HepG2 (cell line): ENCODE data around the gene PTGIR. TPM values are rescaled to one million over a fixed set of nuclear protein-coding genes. Genes with fewer than 3 reads are reported as not detected.

Experiments used
- BORCS8-MEF2B ChIP-seq: sonication (generic); formaldehyde crosslinking; IDR thresholded peaks from 2 replicates; pipeline ENCODE4 v1.8.0; 2022; ENCODE audit warnings: mild to moderate bottlenecking, missing genetic modification reagents
- FOXM1 ChIP-seq: sonication (generic); formaldehyde crosslinking; IDR thresholded peaks from 2 replicates; pipeline ENCODE4 v1.5.0; 2020; ENCODE audit warnings: missing genetic modification reagents
- MTA3 ChIP-seq: sonication (generic); formaldehyde crosslinking; IDR thresholded peaks from 2 replicates; pipeline ENCODE4 v1.4.0; 2020; ENCODE audit warnings: missing genetic modification reagents
- WIZ ChIP-seq: sonication (generic); formaldehyde crosslinking; IDR thresholded peaks from 2 replicates; pipeline ENCODE4 v1.5.1; 2020; ENCODE audit warnings: mild to moderate bottlenecking, missing genetic modification reagents
- ZNF691 ChIP-seq: sonication (generic); formaldehyde crosslinking; IDR thresholded peaks from 2 replicates; pipeline ENCODE4 v1.4.0; 2020; ENCODE audit warnings: missing genetic modification reagents, low read depth, mild to moderate bottlenecking, borderline replicate concordance
- polyA plus RNA-seq, 8 experiments: library from polyadenylated mRNA; depleted of rRNA in 3 of 8; stranded (reverse) in 7 of 8; unstranded in 1 of 8; fragments of >200 nt; fragmentation: Illumina TruSeq in 4 of 8; extraction: Trizol in 4 of 8; gene quantifications; 2 replicates each; pipeline versions ENCODE4 v1.2.1 to v1.2.3, GENCODE V29; 2011 to 2016; ENCODE audit warnings: low read depth in 4 of 8, missing spikeins in 1 of 8, mixed read lengths in 1 of 8; ENCODE audit not compliant: insufficient read depth in 1 of 8
- total RNA-seq, 5 experiments: library from RNA; depleted of rRNA; stranded (reverse); fragments of >200 nt; fragmentation: Illumina TruSeq; extraction: Trizol; gene quantifications; 2 replicates each; pipeline ENCODE4 v1.2.3, GENCODE V29; 2016; ENCODE audit warnings: low read depth in 1 of 5
- TF ChIP-seq, protein P1 (sequence below): sonication (generic); formaldehyde crosslinking; IDR thresholded peaks from one replicate; pipeline ENCODE4 v1.5.1; 2020; ENCODE audit warnings: mild to moderate bottlenecking, missing genetic modification reagents; ENCODE audit errors: not compliant biosample characterization
- TF ChIP-seq, protein P2 (sequence below): IDR thresholded peaks from 2 replicates; pipeline ENCODE4 v1.4.0; 2020; ENCODE audit warnings: mild to moderate bottlenecking, missing genetic modification reagents
- TF ChIP-seq, protein P3 (sequence below): sonication (generic); formaldehyde crosslinking; IDR thresholded peaks from 2 replicates; pipeline ENCODE4 v1.4.0; 2020; ENCODE audit warnings: low read depth, mild to moderate bottlenecking, missing genetic modification reagents
- TF ChIP-seq, protein P4 (sequence below), 2 experiments: sonication (generic) in 1 of 2; formaldehyde crosslinking in 1 of 2; IDR thresholded peaks; 2 replicates each; pipeline versions ENCODE4 v1.4.0 to v1.6.1; 2016 to 2020; ENCODE audit warnings: borderline replicate concordance in 1 of 2, low read depth in 1 of 2, mild to moderate bottlenecking in 1 of 2, missing genetic modification reagents in 1 of 2

The PTGIR gene
- total and polyA plus RNA-seq, 2 of the 13 experiments (the other 11 are each of a cell fraction or from before 2014, with no cell fraction given): not detected

DNA sequence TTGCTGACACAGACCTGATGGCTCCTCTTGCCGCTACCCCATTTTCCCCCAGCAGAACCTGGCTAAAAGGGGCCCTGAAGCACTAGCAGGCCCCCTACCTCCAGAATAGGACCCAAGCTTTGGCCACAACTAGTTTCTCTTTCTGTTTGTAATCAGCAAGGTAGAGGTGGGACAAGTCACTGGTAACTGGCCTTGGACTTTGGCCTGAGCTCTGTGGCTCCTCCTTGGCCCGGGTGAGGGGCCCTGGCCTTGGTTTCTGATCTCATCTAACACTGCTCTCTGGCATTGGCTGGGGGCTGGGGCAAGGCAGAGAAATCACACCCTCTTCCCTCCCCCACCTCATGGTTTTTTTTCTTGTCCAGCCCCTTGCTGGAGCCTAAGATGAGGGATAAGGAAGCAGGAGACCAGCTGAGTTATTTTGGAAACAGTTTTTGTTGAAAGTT is 21.7 kb downstream of the PTGIR start (continued):
- TF ChIP-seq, protein P1, sequence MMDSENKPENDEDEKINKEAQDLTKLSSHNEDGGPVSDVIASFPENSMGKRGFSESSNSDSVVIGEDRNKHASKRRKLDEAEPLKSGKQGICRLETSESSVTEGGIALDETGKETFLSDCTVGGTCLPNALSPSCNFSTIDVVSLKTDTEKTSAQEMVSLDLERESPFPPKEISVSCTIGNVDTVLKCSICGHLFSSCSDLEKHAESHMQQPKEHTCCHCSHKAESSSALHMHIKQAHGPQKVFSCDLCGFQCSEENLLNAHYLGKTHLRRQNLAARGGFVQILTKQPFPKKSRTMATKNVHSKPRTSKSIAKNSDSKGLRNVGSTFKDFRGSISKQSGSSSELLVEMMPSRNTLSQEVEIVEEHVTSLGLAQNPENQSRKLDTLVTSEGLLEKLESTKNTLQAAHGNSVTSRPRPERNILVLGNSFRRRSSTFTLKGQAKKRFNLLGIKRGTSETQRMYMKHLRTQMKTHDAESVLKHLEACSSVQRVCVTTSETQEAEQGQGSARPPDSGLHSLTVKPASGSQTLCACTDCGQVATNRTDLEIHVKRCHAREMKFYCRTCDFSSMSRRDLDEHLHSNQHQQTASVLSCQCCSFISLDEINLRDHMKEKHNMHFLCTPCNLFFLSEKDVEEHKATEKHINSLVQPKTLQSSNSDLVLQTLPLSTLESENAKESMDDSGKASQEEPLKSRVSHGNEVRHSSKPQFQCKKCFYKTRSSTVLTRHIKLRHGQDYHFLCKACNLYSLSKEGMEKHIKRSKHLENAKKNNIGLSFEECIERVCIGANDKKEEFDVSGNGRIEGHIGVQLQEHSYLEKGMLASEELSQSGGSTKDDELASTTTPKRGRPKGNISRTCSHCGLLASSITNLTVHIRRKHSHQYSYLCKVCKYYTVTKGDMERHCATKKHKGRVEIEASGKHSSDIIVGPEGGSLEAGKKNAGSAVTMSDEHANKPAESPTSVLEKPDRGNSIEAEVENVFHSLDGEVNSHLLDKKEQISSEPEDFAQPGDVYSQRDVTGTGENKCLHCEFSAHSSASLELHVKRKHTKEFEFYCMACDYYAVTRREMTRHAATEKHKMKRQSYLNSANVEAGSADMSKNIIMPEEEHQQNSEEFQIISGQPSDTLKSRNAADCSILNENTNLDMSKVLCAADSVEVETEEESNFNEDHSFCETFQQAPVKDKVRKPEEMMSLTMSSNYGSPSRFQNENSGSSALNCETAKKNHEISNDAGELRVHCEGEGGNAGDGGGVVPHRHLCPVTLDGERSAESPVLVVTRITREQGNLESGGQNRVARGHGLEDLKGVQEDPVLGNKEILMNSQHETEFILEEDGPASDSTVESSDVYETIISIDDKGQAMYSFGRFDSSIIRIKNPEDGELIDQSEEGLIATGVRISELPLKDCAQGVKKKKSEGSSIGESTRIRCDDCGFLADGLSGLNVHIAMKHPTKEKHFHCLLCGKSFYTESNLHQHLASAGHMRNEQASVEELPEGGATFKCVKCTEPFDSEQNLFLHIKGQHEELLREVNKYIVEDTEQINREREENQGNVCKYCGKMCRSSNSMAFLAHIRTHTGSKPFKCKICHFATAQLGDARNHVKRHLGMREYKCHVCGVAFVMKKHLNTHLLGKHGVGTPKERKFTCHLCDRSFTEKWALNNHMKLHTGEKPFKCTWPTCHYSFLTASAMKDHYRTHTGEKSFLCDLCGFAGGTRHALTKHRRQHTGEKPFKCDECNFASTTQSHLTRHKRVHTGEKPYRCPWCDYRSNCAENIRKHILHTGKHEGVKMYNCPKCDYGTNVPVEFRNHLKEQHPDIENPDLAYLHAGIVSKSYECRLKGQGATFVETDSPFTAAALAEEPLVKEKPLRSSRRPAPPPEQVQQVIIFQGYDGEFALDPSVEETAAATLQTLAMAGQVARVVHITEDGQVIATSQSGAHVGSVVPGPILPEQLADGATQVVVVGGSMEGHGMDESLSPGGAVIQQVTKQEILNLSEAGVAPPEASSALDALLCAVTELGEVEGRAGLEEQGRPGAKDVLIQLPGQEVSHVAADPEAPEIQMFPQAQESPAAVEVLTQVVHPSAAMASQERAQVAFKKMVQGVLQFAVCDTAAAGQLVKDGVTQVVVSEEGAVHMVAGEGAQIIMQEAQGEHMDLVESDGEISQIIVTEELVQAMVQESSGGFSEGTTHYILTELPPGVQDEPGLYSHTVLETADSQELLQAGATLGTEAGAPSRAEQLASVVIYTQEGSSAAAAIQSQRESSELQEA (CRISPR knock-in tag): no peak
- TF ChIP-seq MTA3: no peak
- TF ChIP-seq FOXM1 (CRISPR knock-in tag): no peak
- TF ChIP-seq, protein P2, sequence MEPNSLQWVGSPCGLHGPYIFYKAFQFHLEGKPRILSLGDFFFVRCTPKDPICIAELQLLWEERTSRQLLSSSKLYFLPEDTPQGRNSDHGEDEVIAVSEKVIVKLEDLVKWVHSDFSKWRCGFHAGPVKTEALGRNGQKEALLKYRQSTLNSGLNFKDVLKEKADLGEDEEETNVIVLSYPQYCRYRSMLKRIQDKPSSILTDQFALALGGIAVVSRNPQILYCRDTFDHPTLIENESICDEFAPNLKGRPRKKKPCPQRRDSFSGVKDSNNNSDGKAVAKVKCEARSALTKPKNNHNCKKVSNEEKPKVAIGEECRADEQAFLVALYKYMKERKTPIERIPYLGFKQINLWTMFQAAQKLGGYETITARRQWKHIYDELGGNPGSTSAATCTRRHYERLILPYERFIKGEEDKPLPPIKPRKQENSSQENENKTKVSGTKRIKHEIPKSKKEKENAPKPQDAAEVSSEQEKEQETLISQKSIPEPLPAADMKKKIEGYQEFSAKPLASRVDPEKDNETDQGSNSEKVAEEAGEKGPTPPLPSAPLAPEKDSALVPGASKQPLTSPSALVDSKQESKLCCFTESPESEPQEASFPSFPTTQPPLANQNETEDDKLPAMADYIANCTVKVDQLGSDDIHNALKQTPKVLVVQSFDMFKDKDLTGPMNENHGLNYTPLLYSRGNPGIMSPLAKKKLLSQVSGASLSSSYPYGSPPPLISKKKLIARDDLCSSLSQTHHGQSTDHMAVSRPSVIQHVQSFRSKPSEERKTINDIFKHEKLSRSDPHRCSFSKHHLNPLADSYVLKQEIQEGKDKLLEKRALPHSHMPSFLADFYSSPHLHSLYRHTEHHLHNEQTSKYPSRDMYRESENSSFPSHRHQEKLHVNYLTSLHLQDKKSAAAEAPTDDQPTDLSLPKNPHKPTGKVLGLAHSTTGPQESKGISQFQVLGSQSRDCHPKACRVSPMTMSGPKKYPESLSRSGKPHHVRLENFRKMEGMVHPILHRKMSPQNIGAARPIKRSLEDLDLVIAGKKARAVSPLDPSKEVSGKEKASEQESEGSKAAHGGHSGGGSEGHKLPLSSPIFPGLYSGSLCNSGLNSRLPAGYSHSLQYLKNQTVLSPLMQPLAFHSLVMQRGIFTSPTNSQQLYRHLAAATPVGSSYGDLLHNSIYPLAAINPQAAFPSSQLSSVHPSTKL (CRISPR knock-in tag): peak; percentile 78
- TF ChIP-seq, protein P3, sequence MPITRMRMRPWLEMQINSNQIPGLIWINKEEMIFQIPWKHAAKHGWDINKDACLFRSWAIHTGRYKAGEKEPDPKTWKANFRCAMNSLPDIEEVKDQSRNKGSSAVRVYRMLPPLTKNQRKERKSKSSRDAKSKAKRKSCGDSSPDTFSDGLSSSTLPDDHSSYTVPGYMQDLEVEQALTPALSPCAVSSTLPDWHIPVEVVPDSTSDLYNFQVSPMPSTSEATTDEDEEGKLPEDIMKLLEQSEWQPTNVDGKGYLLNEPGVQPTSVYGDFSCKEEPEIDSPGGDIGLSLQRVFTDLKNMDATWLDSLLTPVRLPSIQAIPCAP (CRISPR knock-in tag): peak; percentile 98
- peak; percentile 21; the same call in 1 of the 2 replicates for TF ChIP-seq BORCS8-MEF2B (CRISPR knock-in tag)
- TF ChIP-seq, protein P4, sequence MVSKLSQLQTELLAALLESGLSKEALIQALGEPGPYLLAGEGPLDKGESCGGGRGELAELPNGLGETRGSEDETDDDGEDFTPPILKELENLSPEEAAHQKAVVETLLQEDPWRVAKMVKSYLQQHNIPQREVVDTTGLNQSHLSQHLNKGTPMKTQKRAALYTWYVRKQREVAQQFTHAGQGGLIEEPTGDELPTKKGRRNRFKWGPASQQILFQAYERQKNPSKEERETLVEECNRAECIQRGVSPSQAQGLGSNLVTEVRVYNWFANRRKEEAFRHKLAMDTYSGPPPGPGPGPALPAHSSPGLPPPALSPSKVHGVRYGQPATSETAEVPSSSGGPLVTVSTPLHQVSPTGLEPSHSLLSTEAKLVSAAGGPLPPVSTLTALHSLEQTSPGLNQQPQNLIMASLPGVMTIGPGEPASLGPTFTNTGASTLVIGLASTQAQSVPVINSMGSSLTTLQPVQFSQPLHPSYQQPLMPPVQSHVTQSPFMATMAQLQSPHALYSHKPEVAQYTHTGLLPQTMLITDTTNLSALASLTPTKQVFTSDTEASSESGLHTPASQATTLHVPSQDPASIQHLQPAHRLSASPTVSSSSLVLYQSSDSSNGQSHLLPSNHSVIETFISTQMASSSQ (IDR thresholded peaks at IDR 0.05; ENCODE audit: low read depth): peak; percentile 33; the same call in 1 of the 2 replicates
- TF ChIP-seq, protein P4 (CRISPR knock-in tag; IDR thresholded peaks at IDR 0.05; ENCODE audit: borderline replicate concordance): peak; percentile 47; the same call in 1 of the 2 replicates
- no peak for TF ChIP-seq WIZ
- TF ChIP-seq ZNF691 (CRISPR knock-in tag): peak; percentile 70; the same call in 1 of the 2 replicates
